ENCODE results near the gene HK1. TPM values are rescaled to one million over a fixed set of nuclear protein-coding genes. Genes with fewer than 3 reads are reported as not detected.
"Not testable (repeated sequence)": the region's sequence is repeated elsewhere in the genome, so short reads cannot be mapped to it uniquely, and the experiment has no call there.

The HK1 gene
- total RNA-seq, 4 donors from 2014 or later, result 27.3 to 54.0 (median 30.1) TPM

GRCh38 chr10:69275444-69275843 is 2.9 kb upstream of the HK1 start:
- TF ChIP-seq POLR2A (IDR thresholded peaks at IDR 0.05) (no peak), EP300 (IDR thresholded peaks at IDR 0.05) (no peak), CTCF (IDR thresholded peaks at IDR 0.05) (no peak)
- WGBS, 2 donors, result 89 to 97% methylated on average over 1 of the region's 1 CpG

GRCh38 chr10:69276503-69276902 is 1.8 kb upstream of the HK1 start:
- Histone ChIP-seq H3K27ac (no peak overlapping the region), H3K36me3 (no peaks in the 10 kb centered on the region), H3K27me3 (no peaks in the 10 kb centered on the region), H3K4me3 (no peak overlapping the region), H3K4me1 (peaks cover 0 to 13% (median 0%) of the 10 kb centered on the region in 4 donors), H3K9me3 (peaks cover 0 to 13% (median 0%) of the 10 kb centered on the region in 4 donors)
- DNase-seq (ENCODE audit: low spot score in 2 of 2), result no peak
- TF ChIP-seq POLR2A (IDR thresholded peaks at IDR 0.05) (no peak), CTCF (IDR thresholded peaks at IDR 0.05) (no peak), EP300 (IDR thresholded peaks at IDR 0.05) (no peak)
- 82 to 89% methylated on average over 6 of the region's 6 CpGs for WGBS, 2 donors

More at GRCh38 chr10:69275444-69275843, 2.9 kb upstream of the HK1 start:
- H3K27ac ChIP-seq, result no peak overlapping the region
- peaks cover 0 to 13% (median 0%) of the 10 kb centered on the region in 4 donors for H3K4me1 ChIP-seq
- no peaks in the 10 kb centered on the region for H3K27me3 ChIP-seq
- DNase-seq (ENCODE audit: low spot score in 2 of 2), result no peak
- no peaks in the 10 kb centered on the region for H3K36me3 ChIP-seq
- no peak overlapping the region for H3K4me3 ChIP-seq
- H3K9me3 ChIP-seq, result peaks cover 0 to 13% (median 0%) of the 10 kb centered on the region in 4 donors

- H3K36me3 ChIP-seq, result no peaks in the 10 kb centered on the region
- peak overlapping the region in 2 of 4 donors; percentile 46 to 82 for H3K27ac ChIP-seq
- H3K9me3 ChIP-seq, result no peaks in the 10 kb centered on the region
- DNase-seq (ENCODE audit: low spot score in 2 of 2), result no peak
- 47 to 53% methylated on average over 2 of the region's 2 CpGs for WGBS, 2 donors
- peaks cover 0 to 13% (median 0%) of the 10 kb centered on the region in 4 donors for H3K4me1 ChIP-seq
- no peak overlapping the region for H3K4me3 ChIP-seq
- H3K27me3 ChIP-seq, result no peaks in the 10 kb centered on the region
- TF ChIP-seq POLR2A (IDR thresholded peaks at IDR 0.05) (no peak), CTCF (IDR thresholded peaks at IDR 0.05) (no peak), EP300 (IDR thresholded peaks at IDR 0.05) (no peak)
Observed at GRCh38 chr10:69279110-69279509, 814 bp downstream of the HK1 start.

- WGBS, 2 donors, result 82 to 83% methylated on average over 8 of the region's 8 CpGs
- Histone ChIP-seq H3K4me1 (peaks cover 0 to 13% (median 0%) of the 10 kb centered on the region in 4 donors), H3K4me3 (no peak overlapping the region), H3K27ac (no peak overlapping the region), H3K9me3 (no peaks in the 10 kb centered on the region), H3K27me3 (no peaks in the 10 kb centered on the region), H3K36me3 (no peaks in the 10 kb centered on the region)
- DNase-seq (ENCODE audit: low spot score in 2 of 2), result no peak
- TF ChIP-seq CTCF (IDR thresholded peaks at IDR 0.05), result no peak
- no peak for TF ChIP-seq POLR2A (IDR thresholded peaks at IDR 0.05)
- TF ChIP-seq EP300 (IDR thresholded peaks at IDR 0.05), result no peak
Observed at GRCh38 chr10:69281507-69282413, 3.5 kb downstream of the HK1 start.

DNA sequence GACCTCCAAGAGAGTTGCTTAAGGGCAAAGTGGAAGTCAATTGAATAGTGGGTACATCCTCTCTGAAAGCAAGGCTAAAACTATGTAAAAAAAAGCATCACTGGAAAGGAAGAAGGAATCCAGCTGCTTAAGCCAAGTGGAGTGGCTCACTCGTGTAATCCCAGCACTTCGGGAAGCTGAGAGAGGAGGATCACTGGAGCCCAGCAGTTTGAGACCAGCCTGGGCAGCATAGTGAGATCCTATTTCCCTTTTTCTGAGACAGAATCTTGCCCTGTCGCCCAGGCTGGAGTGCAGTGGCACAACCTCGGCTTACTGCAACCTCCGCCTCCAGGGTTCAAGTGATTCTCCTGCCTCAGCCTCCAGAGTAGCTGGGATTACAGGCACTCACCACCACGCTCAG is 6.1 kb downstream of the HK1 start:
- not testable (repeated sequence) for H3K27me3 ChIP-seq; H3K27ac ChIP-seq; H3K4me1 ChIP-seq; DNase-seq (ENCODE audit: low spot score in 2 of 2); H3K4me3 ChIP-seq; H3K36me3 ChIP-seq; H3K9me3 ChIP-seq
- 83 to 86% methylated on average over 6 of the region's 6 CpGs for WGBS, 2 donors

Data from tibial nerve (tissue), 4 donors.